Tibial artery (tissue), 4 donors: ENCODE results near the gene S100A12.

Source experiments
- DNase-seq, 2 donors: peaks; one replicate each; pipeline ENCODE4 v3.0.0-alpha.2; 2019
- H3K27ac ChIP-seq, 2 donors: fragments of 200-600 bp; sonication (generic) in 1 of 2; 1 replicate in 1 of 2; 2 replicates in 1 of 2; pipeline ENCODE4 v1.5.1; 2018 to 2019; ENCODE audit warnings: mild to moderate bottlenecking in 1 of 2
- H3K27me3 ChIP-seq, 2 donors: fragments of 200-600 bp; sonication (generic) in 1 of 2; one replicate each; pipeline versions ENCODE4 v1.5.1 to v1.6.0; 2016 to 2019
- H3K36me3 ChIP-seq, 3 donors: fragments of 200-600 bp; sonication (generic) in 2 of 3; one replicate each; pipeline ENCODE4 v1.5.1; 2016 to 2019; ENCODE audit warnings: mild to moderate bottlenecking in 2 of 3
- H3K4me1 ChIP-seq, 4 donors: fragments of 200-600 bp; sonication (generic) in 2 of 4; 1 replicate in 3 of 4; 2 replicates in 1 of 4; pipeline ENCODE4 v1.5.1; 2016 to 2019
- H3K4me3 ChIP-seq, 2 donors: fragments of 200-600 bp; sonication (generic) in 1 of 2; 1 replicate in 1 of 2; 2 replicates in 1 of 2; pipeline ENCODE4 v1.5.1; 2018 to 2019; ENCODE audit warnings: mild to moderate bottlenecking in 2 of 2
- H3K9me3 ChIP-seq, 3 donors: fragments of 200-600 bp; sonication (generic) in 1 of 3; one replicate each; pipeline ENCODE4 v1.5.1; 2016 to 2019
- intact Hi-C: fragments of 100-400 bp; cut with DNase I; formaldehyde crosslinking; loops from one replicate; pipeline ENCODE4 v1.15.0; 2023; ENCODE audit warnings: low total_unique reads
- TF ChIP-seq, protein P1 (sequence below), 2 experiments: fragments of 200-600 bp in 1 of 2; fragments of 450-650 bp in 1 of 2; IDR thresholded peaks; one replicate each; pipeline ENCODE4 v1.5.1; 2017 to 2019; ENCODE audit warnings: antibody characterized with exemption in 2 of 2, mild to moderate bottlenecking in 1 of 2, moderate library complexity in 1 of 2

The S100A12 gene

DNA sequence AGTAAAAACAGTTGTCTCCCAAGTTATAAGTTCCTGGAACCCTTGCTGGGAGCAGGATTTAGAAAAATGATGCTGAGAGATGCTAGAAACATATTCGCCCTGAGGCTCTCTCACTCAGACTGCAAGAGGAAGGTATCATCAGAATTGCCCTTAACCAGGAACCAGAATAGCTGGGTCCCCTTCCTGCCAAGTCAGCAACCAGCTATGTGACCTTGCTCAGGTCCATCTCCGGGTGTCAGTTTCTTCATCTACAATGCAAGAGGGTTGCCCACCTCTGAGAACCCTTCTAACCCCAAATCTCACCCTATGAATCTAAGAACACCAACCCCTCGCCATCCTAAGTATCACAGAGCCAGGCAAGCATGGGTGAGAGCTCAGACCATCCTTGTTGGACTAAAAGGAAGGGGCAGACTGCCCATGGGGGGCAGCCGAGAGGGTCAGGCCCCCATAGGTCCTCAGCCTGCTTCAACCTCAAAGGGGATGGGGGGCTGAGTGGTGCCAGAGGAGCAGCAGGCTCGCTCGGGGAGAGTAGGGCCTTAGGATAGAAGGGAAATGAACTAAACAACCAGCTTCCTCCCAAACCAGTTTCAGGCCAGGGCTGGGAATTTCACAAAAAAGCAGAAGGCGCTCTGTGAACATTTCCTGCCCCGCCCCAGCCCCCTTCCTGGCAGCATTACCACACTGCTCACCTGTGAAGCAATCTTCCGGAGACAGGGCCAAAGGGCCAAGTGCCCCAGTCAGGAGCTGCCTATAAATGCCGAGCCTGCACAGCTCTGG is 18.2 kb downstream of the S100A12 start:
- H3K4me3 ChIP-seq: no peak overlapping the region
- no peaks in the 10 kb centered on the region for H3K4me1 ChIP-seq
- no peaks in the 10 kb centered on the region for H3K36me3 ChIP-seq
- no peaks in the 10 kb centered on the region for H3K27me3 ChIP-seq
- H3K27ac ChIP-seq: no peak overlapping the region
- H3K9me3 ChIP-seq: no peaks in the 10 kb centered on the region
- TF ChIP-seq, protein P1, sequence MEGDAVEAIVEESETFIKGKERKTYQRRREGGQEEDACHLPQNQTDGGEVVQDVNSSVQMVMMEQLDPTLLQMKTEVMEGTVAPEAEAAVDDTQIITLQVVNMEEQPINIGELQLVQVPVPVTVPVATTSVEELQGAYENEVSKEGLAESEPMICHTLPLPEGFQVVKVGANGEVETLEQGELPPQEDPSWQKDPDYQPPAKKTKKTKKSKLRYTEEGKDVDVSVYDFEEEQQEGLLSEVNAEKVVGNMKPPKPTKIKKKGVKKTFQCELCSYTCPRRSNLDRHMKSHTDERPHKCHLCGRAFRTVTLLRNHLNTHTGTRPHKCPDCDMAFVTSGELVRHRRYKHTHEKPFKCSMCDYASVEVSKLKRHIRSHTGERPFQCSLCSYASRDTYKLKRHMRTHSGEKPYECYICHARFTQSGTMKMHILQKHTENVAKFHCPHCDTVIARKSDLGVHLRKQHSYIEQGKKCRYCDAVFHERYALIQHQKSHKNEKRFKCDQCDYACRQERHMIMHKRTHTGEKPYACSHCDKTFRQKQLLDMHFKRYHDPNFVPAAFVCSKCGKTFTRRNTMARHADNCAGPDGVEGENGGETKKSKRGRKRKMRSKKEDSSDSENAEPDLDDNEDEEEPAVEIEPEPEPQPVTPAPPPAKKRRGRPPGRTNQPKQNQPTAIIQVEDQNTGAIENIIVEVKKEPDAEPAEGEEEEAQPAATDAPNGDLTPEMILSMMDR (IDR thresholded peaks at IDR 0.05): no peak
- peak; percentile 60 to 73 for DNase-seq
- intact Hi-C loops: no loop called here

DNA sequence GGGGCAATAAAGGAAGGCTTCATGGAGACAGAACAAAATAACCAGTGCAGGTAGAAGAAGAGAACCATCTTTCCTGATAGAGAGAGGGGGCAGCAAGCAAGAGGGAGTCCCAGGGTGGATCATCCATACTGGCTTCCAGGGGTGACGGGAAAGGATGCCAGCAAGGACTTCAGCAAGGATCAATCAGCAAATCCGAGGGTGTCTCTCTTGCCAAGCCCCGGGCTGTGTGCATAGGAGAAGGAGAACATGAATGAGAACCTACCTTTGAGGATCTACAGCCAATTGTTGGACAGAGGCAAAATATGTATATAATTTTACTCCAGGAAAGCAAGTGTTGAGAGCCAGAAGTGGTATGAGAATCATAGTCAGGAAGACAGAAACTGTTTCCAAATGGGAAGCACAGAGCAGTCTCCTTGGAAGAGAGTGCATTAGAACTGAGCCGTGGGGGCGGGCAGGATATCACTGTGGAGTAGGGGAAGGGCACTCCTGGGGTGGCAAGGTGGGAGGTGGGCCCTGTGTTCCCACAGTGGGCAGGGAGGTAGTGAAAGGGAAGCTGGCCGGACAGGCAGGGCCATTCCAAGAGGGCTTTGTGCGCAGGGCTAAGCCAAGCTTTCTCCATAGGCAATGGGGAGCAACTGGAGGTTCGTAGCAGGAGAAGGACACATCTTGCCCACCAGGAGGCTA is 18.9 kb downstream of the S100A12 start:
- no peak overlapping the region for H3K27ac ChIP-seq
- no peak for DNase-seq

DNA sequence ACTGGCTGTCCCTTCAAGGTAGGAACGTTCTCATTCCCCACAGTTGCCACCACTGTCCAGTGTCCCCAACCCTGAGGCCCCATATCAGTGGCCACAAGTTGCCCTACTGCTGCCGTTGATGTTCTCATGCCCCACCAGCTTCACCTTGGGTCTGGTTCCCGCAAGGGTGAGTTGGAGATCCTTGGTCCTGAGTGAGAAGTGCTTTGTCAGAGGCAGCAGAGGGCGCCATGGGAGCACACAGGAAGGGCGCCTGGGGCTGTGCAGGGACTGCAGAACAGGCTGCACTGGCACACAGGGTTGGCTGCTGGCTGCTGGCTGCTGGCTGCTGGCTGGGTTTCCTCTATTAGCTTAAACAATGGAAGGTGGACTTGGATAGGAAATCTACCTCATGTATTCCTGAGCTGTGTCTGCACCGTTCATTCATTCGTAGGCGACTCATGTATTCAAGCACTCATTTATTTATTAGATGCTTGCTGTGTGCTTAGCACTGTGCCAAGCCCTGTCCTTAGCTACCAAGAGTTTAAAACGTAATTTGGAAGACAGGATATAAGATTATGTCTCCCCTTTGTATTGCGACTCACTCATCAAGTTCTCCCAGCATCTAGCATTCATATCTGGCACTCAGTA is 19.9 kb downstream of the S100A12 start:
- intact Hi-C loops: no loop called here
- H3K27me3 ChIP-seq: peaks cover 0 to 7% of the 10 kb centered on the region in 2 donors
- no peak overlapping the region for H3K27ac ChIP-seq
- no peak overlapping the region for H3K4me3 ChIP-seq
- no peaks in the 10 kb centered on the region for H3K4me1 ChIP-seq
- peak; percentile 49 to 73 for DNase-seq
- H3K9me3 ChIP-seq: no peaks in the 10 kb centered on the region
- TF ChIP-seq, protein P1 (IDR thresholded peaks at IDR 0.05): peak in 1 of 2 experiments; percentile 23
- H3K36me3 ChIP-seq: no peaks in the 10 kb centered on the region

More for the DNA sequence above, 18.9 kb downstream of the S100A12 start:
- intact Hi-C loops: no loop called here
- H3K4me3 ChIP-seq: no peak overlapping the region
- H3K9me3 ChIP-seq: no peaks in the 10 kb centered on the region
- TF ChIP-seq, protein P1 (IDR thresholded peaks at IDR 0.05): no peak
- no peaks in the 10 kb centered on the region for H3K4me1 ChIP-seq
- H3K27me3 ChIP-seq: peaks cover 0 to 3% of the 10 kb centered on the region in 2 donors
- no peaks in the 10 kb centered on the region for H3K36me3 ChIP-seq

DNA sequence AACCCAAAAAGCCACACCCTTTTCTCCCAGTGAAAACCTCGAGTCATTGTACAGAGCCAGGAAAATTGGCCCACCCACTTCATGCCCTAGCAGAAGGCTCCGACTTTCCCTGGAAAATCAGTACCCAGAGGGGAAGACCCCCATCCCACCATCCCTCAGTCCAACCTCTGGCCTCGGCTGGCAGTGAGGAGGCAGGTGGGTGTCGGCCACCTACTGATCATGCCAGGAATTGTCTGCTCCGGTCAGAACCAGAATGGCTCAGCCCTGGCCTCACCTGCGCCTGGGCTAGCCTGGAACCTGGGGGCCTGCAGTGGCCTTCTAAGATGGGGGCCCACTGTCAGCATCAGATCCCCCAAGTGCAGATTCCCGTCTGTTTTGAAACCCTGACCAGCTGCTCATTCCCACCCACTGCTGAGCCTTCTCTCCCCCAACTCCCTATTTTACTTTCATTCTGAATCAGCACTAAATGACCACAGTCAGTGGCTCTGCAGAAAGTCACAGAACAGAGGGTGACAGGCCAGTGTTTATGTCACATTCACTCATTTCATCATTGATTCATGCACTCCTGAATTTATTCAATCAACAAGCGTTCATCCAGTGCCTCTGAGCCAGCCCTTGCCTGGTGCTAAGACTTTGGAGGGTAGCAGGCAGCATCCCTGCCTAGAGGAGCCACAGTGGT is 20.8 kb downstream of the S100A12 start:
- Histone ChIP-seq H3K27ac (no peak overlapping the region), H3K36me3 (no peaks in the 10 kb centered on the region), H3K27me3 (peaks cover 0 to 12% of the 10 kb centered on the region in 2 donors), H3K4me1 (no peaks in the 10 kb centered on the region), H3K4me3 (no peak overlapping the region), H3K9me3 (no peaks in the 10 kb centered on the region)
- TF ChIP-seq, protein P1 (IDR thresholded peaks at IDR 0.05): no peak
- intact Hi-C loops: loop anchor here (5.0 kb wide), 1 partner anchor 138 kb away; no protein-coding TSS in a partner anchor
- DNase-seq: no peak

DNA sequence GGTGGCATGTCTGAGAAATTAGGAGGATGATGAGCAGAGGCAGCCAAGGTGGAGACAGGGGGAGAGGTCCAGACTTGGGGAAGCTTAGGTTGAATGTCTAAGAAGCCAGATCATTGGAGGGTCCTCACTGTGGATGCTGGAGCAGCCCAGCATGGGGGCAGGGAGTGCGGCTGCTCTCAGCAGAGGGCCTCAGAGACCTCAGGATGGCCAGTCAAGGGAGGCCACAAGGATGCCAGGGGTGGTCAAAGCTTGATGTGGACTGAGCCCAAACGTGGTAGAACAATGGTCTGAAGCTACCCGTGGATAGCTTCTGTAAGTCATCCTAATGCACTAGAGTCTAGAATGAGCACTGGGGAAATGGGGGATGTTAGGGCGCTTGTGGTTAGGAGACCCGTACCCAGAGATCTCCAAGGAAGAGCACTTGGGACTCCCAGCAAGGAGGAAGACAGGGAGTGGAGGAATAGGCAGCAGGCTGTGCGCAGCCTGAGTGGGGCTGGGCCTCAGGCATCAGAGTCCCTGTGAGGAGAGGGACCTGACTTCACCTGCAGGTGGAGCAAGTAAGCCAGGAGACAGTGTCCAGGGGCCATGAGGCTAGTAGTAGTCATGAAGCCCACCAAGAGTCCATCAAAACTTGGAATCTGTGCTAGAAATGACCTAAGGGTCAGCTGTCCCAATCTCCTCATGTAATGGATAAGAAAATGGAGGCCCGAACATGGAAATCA is 22.0 kb downstream of the S100A12 start:
- H3K4me1 ChIP-seq: no peaks in the 10 kb centered on the region
- no peaks in the 10 kb centered on the region for H3K36me3 ChIP-seq
- TF ChIP-seq, protein P1 (IDR thresholded peaks at IDR 0.05): peak in 1 of 2 experiments; percentile 14
- H3K9me3 ChIP-seq: no peaks in the 10 kb centered on the region
- H3K4me3 ChIP-seq: no peak overlapping the region
- DNase-seq: no peak
- no peak overlapping the region for H3K27ac ChIP-seq
- intact Hi-C loops: loop anchor here (5.0 kb wide), 1 partner anchor 139 kb away; no protein-coding TSS in a partner anchor
- peaks cover 0 to 24% of the 10 kb centered on the region in 2 donors for H3K27me3 ChIP-seq
